K562 (cell line): ENCODE measurements around the gene MAP3K4. TPM values are rescaled to one million over a fixed set of nuclear protein-coding genes. Genes with fewer than 3 reads are reported as not detected.

ENCODE experiments used
- ATF1 ChIP-seq, 2 experiments: fragments of 450-650 bp in 1 of 2; IDR thresholded peaks; 2 replicates each; pipeline ENCODE4 v1.6.1; 2016; ENCODE audit warnings: missing compliant biosample characterization in 1 of 2, missing genetic modification characterization in 1 of 2
- ETS1 ChIP-seq: conservative IDR thresholded peaks from 2 replicates; pipeline ENCODE4 v1.6.1; 2011; ENCODE audit warnings: low read depth, mild to moderate bottlenecking, low read length; ENCODE audit not compliant: control insufficient read depth
- NCOR1 ChIP-seq: fragments of 450-650 bp; IDR thresholded peaks from 2 replicates; pipeline ENCODE4 v1.6.1; 2016; ENCODE audit warnings: mild to moderate bottlenecking, moderate library complexity
- NONO ChIP-seq, 2 experiments: fragments of 200-400 bp in 1 of 2; fragments of 450-650 bp in 1 of 2; formaldehyde crosslinking in 1 of 2; IDR thresholded peaks; 2 replicates each; pipeline ENCODE4 v1.6.1; 2017; ENCODE audit warnings: low read depth in 2 of 2, mild to moderate bottlenecking in 2 of 2, moderate library complexity in 2 of 2, low read length in 1 of 2
- polyA plus RNA-seq, 8 experiments: library from polyadenylated mRNA; depleted of rRNA in 4 of 8; stranded (reverse) in 5 of 8; unstranded in 3 of 8; fragments of >200 nt; fragmentation: Nextera tagmentation in 2 of 8; fragmentation: Illumina TruSeq in 1 of 8; extraction: Ambion mirVana in 2 of 8; extraction: Trizol in 1 of 8; gene quantifications; 2 replicates each; pipeline versions ENCODE4 v1.2.1 to v1.2.3, GENCODE V29; 2011 to 2014; ENCODE audit warnings: inconsistent platforms in 1 of 8, missing spikeins in 1 of 8
- total RNA-seq, 7 experiments: library from RNA; depleted of rRNA in 6 of 7; stranded (reverse); fragments of >200 nt in 6 of 7; fragmentation: Illumina TruSeq in 2 of 7; extraction: Trizol in 2 of 7; gene quantifications; 2 replicates each; pipeline versions ENCODE4 v1.2.1 to v1.2.3, GENCODE V29; 2011 to 2021; ENCODE audit warnings: low replicate concordance in 1 of 7
- TF ChIP-seq, protein P1 (sequence below): fragments of 200-600 bp; sonication (generic); IDR thresholded peaks from one replicate; pipeline ENCODE4 v1.6.1; 2012; ENCODE audit warnings: mild to moderate bottlenecking, low read depth, low read length, inconsistent platforms
- TF ChIP-seq, protein P2 (sequence below), 2 experiments: fragments of 450-650 bp; IDR thresholded peaks; 2 replicates each; pipeline ENCODE4 v1.6.1; 2018; ENCODE audit warnings: mild to moderate bottlenecking in 2 of 2, low read depth in 1 of 2; ENCODE audit not compliant: partially characterized antibody in 2 of 2

The MAP3K4 gene
- total and polyA plus RNA-seq, 9 of the 15 experiments (the other 6 are each of a cell fraction or from before 2014, with no cell fraction given) = 21.0 to 77.2 (median 48.9) TPM

- TF ChIP-seq ATF1 (CRISPR knock-in tag; IDR thresholded peaks at IDR 0.05) (no peak), ATF1 (tag; IDR thresholded peaks at IDR 0.05) (no peak), NCOR1 (peak; percentile 59), NONO (IDR thresholded peaks at IDR 0.05; ENCODE audit: low read depth in 2 of 2, low read length in 1 of 2) (no peak), ETS1 (no peak)
- TF ChIP-seq, protein P1, sequence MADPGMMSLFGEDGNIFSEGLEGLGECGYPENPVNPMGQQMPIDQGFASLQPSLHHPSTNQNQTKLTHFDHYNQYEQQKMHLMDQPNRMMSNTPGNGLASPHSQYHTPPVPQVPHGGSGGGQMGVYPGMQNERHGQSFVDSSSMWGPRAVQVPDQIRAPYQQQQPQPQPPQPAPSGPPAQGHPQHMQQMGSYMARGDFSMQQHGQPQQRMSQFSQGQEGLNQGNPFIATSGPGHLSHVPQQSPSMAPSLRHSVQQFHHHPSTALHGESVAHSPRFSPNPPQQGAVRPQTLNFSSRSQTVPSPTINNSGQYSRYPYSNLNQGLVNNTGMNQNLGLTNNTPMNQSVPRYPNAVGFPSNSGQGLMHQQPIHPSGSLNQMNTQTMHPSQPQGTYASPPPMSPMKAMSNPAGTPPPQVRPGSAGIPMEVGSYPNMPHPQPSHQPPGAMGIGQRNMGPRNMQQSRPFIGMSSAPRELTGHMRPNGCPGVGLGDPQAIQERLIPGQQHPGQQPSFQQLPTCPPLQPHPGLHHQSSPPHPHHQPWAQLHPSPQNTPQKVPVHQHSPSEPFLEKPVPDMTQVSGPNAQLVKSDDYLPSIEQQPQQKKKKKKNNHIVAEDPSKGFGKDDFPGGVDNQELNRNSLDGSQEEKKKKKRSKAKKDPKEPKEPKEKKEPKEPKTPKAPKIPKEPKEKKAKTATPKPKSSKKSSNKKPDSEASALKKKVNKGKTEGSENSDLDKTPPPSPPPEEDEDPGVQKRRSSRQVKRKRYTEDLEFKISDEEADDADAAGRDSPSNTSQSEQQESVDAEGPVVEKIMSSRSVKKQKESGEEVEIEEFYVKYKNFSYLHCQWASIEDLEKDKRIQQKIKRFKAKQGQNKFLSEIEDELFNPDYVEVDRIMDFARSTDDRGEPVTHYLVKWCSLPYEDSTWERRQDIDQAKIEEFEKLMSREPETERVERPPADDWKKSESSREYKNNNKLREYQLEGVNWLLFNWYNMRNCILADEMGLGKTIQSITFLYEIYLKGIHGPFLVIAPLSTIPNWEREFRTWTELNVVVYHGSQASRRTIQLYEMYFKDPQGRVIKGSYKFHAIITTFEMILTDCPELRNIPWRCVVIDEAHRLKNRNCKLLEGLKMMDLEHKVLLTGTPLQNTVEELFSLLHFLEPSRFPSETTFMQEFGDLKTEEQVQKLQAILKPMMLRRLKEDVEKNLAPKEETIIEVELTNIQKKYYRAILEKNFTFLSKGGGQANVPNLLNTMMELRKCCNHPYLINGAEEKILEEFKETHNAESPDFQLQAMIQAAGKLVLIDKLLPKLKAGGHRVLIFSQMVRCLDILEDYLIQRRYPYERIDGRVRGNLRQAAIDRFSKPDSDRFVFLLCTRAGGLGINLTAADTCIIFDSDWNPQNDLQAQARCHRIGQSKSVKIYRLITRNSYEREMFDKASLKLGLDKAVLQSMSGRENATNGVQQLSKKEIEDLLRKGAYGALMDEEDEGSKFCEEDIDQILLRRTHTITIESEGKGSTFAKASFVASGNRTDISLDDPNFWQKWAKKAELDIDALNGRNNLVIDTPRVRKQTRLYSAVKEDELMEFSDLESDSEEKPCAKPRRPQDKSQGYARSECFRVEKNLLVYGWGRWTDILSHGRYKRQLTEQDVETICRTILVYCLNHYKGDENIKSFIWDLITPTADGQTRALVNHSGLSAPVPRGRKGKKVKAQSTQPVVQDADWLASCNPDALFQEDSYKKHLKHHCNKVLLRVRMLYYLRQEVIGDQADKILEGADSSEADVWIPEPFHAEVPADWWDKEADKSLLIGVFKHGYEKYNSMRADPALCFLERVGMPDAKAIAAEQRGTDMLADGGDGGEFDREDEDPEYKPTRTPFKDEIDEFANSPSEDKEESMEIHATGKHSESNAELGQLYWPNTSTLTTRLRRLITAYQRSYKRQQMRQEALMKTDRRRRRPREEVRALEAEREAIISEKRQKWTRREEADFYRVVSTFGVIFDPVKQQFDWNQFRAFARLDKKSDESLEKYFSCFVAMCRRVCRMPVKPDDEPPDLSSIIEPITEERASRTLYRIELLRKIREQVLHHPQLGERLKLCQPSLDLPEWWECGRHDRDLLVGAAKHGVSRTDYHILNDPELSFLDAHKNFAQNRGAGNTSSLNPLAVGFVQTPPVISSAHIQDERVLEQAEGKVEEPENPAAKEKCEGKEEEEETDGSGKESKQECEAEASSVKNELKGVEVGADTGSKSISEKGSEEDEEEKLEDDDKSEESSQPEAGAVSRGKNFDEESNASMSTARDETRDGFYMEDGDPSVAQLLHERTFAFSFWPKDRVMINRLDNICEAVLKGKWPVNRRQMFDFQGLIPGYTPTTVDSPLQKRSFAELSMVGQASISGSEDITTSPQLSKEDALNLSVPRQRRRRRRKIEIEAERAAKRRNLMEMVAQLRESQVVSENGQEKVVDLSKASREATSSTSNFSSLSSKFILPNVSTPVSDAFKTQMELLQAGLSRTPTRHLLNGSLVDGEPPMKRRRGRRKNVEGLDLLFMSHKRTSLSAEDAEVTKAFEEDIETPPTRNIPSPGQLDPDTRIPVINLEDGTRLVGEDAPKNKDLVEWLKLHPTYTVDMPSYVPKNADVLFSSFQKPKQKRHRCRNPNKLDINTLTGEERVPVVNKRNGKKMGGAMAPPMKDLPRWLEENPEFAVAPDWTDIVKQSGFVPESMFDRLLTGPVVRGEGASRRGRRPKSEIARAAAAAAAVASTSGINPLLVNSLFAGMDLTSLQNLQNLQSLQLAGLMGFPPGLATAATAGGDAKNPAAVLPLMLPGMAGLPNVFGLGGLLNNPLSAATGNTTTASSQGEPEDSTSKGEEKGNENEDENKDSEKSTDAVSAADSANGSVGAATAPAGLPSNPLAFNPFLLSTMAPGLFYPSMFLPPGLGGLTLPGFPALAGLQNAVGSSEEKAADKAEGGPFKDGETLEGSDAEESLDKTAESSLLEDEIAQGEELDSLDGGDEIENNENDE = no peak
- TF ChIP-seq, protein P2, sequence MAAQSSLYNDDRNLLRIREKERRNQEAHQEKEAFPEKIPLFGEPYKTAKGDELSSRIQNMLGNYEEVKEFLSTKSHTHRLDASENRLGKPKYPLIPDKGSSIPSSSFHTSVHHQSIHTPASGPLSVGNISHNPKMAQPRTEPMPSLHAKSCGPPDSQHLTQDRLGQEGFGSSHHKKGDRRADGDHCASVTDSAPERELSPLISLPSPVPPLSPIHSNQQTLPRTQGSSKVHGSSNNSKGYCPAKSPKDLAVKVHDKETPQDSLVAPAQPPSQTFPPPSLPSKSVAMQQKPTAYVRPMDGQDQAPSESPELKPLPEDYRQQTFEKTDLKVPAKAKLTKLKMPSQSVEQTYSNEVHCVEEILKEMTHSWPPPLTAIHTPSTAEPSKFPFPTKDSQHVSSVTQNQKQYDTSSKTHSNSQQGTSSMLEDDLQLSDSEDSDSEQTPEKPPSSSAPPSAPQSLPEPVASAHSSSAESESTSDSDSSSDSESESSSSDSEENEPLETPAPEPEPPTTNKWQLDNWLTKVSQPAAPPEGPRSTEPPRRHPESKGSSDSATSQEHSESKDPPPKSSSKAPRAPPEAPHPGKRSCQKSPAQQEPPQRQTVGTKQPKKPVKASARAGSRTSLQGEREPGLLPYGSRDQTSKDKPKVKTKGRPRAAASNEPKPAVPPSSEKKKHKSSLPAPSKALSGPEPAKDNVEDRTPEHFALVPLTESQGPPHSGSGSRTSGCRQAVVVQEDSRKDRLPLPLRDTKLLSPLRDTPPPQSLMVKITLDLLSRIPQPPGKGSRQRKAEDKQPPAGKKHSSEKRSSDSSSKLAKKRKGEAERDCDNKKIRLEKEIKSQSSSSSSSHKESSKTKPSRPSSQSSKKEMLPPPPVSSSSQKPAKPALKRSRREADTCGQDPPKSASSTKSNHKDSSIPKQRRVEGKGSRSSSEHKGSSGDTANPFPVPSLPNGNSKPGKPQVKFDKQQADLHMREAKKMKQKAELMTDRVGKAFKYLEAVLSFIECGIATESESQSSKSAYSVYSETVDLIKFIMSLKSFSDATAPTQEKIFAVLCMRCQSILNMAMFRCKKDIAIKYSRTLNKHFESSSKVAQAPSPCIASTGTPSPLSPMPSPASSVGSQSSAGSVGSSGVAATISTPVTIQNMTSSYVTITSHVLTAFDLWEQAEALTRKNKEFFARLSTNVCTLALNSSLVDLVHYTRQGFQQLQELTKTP (IDR thresholded peaks at IDR 0.05; ENCODE audit: low read depth in 1 of 2, partially characterized antibody in 2 of 2) = peak in 1 of 2 experiments; percentile 83
Observed at GRCh38 chr6:161000632-161001031, 9.1 kb downstream of the MAP3K4 start (continued).
